ENCODE data around the gene MARK3.

DNA sequence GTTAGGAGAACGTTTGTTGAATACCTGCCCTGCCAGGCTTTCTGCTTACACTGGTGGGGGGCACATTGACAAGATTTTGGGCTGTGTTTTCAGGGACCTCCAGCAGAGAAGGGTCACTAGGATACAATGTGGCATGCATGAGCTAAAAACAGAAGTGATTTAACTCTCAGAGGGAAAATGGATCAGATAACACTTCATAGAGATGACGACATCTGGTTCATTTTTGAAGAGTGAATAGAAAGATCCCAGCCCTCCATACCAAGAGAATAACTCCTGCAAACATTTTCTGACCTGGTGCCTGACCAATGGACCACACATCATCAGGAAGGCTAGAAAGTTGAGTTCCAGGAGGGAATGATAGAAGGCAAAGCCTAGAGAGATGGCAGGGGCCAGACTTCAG is 103.7 kb downstream of the MARK3 start:
- TF ChIP-seq, protein P1, sequence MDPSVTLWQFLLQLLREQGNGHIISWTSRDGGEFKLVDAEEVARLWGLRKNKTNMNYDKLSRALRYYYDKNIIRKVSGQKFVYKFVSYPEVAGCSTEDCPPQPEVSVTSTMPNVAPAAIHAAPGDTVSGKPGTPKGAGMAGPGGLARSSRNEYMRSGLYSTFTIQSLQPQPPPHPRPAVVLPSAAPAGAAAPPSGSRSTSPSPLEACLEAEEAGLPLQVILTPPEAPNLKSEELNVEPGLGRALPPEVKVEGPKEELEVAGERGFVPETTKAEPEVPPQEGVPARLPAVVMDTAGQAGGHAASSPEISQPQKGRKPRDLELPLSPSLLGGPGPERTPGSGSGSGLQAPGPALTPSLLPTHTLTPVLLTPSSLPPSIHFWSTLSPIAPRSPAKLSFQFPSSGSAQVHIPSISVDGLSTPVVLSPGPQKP (IDR thresholded peaks at IDR 0.05; ENCODE audit: borderline replicate concordance, low read depth, low read length): no peak
- TF ChIP-seq, protein P2, sequence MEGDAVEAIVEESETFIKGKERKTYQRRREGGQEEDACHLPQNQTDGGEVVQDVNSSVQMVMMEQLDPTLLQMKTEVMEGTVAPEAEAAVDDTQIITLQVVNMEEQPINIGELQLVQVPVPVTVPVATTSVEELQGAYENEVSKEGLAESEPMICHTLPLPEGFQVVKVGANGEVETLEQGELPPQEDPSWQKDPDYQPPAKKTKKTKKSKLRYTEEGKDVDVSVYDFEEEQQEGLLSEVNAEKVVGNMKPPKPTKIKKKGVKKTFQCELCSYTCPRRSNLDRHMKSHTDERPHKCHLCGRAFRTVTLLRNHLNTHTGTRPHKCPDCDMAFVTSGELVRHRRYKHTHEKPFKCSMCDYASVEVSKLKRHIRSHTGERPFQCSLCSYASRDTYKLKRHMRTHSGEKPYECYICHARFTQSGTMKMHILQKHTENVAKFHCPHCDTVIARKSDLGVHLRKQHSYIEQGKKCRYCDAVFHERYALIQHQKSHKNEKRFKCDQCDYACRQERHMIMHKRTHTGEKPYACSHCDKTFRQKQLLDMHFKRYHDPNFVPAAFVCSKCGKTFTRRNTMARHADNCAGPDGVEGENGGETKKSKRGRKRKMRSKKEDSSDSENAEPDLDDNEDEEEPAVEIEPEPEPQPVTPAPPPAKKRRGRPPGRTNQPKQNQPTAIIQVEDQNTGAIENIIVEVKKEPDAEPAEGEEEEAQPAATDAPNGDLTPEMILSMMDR (conservative IDR thresholded peaks at IDR 0.05; ENCODE audit: low read depth, low read length): no peak
- TF ChIP-seq MAFK (IDR thresholded peaks at IDR 0.05; ENCODE audit: low read depth, low read length) (no peak), MXI1 (IDR thresholded peaks at IDR 0.05; ENCODE audit: borderline replicate concordance, low read depth, low read length) (no peak), POLR2A (IDR thresholded peaks at IDR 0.05; ENCODE audit: low read depth, low read length) (no peak), RCOR1 (IDR thresholded peaks at IDR 0.05; ENCODE audit: insufficient replicate concordance, low read length) (no peak), SMC3 (IDR thresholded peaks at IDR 0.05; ENCODE audit: low read depth, low read length) (no peak)

Data from IMR-90 (cell line).